NOMO-1 treated with DMSO at 0.1 percent for 48 hours (cell line): ENCODE data around the gene MCC.
"Not testable (repeated sequence)": the region's sequence is repeated elsewhere in the genome, so short reads cannot be mapped to it uniquely, and the experiment has no call there.

Experiments used
- DNase-seq: peaks from one replicate; lab custom pipeline; 2025; ENCODE audit not compliant: unreplicated experiment; lab: John Stamatoyannopoulos, UW

The MCC gene

DNA sequence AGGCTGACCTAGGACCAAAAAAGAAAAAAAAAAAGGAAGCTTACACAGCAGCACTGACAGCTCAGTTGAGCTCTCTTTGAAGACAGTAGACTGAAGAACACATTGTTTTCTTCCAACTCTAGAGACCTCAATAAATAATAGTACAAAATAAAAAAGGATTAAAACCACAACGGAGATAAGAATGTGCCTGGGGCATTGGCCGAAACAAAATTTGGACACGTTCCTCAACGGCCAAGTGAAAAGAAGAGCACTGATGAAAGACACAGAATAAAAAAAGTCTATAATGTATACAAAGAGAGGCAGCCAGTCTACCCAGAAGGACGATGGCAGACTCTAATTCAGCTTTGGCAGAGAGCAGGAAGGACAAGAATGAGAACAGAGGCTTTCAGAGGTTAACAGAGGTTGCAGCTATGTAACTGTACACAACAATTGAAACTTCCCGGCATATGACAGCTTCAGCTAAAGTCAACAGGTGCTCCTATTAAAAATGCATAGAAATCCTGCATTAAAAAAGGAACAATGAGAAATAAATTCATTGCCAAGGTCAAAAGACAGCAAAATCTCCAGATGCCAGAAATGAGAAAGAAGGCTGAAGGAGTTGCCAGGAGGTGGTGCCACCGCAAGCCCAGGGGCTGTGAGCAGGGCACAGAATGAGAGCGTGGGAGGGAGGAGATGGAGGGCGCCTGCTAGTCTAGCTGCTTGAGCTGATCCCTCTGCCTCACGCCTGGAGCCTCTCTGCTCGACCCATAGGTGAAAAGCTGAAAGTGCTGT lies 397.7 kb downstream of the MCC start:
- no peak for DNase-seq

DNA sequence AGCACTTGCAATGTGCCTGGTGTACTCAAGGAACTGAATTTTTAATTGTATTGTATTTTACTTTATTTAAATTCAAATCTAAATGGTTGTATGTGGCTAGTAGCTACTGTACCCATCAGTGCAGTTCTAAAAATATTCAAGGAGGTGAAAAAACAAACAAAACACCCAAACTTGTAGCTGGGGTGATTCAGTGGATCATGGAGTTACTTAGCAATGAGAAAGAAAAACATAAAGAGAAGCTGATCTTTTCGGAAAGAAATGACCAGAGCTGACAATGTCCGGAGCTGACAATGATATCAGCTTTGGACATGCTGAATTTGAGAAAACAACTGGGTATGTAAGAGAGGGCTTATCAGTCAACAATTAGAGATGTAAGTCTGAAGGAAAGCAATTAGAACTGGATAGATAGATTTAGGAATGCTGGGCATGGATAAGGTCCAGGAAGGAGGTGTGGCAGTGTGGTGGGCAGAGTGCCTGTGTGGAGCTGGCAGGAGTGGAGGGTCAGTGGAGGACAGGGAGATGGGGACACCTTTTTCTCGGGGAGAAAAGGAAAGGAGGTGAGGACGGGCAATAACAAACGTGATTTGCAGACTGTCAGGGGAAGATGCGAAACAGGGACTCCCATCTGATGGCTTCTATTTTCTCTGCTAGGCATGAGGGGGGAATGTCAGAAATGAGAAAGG lies 398.5 kb downstream of the MCC start:
- no peak for DNase-seq

DNA sequence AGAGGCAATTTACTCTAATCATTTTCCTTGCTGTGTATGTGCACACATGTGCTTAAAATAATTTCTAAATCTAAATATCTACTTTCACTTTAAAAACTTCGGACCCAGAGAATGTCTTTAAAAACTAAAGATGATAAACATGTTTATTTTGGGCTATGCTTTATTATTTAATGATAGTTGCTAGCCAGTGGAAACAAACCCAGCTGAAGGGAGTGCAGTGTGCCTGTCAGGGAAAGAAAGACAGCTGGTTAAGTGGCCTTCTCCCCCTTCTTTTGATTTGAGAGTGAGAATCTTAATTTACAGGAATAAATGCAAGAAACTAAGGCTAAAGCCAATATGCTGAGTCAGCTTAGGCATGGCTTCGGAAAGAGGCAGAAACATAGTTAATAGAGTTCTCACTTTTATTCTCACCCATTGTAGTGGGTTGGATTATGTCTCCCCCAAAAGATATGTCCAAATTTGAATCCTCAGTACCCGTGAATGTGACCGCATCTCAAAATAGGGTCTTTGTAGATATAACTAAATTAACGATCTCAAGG lies 400.2 kb downstream of the MCC start:
- DNase-seq: no peak

DNA sequence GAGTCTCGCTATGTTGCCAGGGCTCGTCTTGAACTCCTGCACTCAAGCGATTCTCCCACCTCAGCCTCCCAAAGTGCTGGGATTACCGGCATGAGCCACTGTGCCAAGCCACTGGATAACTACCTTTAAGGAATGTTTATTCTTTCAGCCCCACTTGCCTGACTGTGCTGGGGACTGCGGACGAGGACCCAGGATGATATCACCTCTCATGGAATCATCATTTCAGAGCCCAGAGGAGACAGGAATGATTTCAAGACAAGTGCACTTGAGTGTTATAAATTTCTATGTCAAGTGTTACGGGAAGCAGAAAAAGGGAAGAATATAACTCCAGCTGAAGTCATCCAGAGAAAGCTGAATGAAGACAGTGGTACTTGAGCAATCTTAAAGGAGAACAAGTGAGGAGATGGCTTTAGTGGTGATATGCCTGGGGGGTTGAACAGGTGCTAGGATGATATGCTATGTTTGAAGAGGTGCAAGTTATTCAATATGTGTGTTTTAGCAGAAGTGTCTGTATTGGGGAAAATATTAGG lies 402.3 kb downstream of the MCC start:
- no peak for DNase-seq

DNA sequence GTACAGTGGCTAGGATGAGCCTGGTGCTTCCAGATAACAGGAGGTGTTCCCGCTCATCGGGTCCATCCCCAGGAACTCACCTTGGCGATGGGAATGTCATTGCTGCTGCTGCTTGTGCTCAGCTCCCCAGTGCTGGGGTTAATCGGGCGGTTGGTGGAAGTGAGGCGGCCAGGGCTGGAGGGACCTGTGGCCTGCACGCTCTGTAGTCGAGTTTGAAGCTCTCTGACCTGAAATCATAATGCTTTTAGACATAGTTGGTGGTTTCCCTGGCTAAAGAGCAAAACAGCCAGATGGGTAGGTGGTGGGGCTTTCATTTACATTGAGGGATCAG lies 403.2 kb downstream of the MCC start:
- no peak for DNase-seq

DNA sequence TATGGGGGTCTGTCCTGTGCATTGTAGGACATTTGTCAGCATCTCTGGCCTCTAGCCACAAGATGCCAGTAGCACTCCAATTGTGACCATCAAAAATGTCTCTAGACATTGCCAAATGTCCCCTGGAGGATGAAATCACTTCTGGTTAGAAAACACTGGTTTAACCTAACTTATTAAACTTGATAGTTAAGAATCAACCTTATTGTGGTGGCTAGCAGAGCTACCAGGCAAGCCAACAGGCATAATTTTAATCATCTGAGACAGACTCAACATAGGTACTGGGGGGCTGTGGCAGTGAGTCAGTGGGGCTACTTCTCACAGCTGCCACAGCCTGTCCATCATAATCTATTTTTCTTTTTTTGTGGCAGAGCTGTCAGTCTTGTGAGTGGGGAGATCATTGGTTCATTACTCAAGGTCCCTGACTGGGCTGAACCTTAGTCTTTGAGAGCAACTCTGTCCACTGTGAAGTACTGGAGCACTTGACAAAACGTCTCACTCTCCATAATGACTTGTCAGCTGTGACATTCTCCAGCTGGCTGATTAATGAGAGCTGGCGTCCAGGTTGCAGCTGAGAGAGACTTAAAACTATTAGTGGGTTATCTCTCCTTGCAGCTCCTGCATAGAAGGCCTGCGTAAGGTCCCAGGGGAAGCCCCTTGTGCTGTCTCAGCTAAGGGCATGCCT lies 403.7 kb downstream of the MCC start:
- DNase-seq: no peak

DNA sequence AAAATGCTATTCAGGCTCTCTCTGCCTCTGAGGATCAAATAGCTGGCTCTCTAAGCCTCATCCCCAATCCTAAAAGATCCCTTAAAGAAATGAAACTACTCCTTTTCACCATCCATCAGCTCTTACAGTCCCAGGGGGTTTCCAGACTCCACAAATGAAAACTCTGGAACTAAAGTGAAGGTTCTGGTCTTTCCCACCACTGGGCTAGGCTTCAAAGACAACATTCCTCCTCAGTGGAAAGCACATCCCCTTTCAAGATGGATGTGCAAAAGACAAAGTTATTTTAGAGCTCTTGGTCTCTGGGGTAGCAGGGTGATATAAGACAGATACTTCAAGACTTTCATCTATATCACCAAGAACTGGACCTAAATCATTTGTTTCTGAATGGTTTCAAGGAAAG lies 404.8 kb downstream of the MCC start:
- DNase-seq: no peak

DNA sequence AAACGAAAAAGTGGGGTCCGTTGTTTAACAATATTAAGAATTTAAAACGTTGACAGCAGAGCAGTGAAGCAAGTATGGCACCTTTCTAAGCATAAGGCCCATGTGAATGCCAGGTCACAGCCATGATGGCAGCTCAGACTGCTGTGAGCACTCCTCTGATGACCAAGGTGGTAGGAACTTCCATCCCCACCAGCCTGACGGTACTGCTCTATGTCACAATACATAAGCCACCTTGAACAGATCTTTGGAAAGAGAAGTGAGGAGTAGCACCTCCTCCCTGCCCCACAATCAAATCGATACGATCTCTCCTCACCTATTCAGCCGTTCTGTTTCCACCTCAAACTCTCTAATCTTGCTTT lies 405.7 kb downstream of the MCC start:
- DNase-seq: no peak

DNA sequence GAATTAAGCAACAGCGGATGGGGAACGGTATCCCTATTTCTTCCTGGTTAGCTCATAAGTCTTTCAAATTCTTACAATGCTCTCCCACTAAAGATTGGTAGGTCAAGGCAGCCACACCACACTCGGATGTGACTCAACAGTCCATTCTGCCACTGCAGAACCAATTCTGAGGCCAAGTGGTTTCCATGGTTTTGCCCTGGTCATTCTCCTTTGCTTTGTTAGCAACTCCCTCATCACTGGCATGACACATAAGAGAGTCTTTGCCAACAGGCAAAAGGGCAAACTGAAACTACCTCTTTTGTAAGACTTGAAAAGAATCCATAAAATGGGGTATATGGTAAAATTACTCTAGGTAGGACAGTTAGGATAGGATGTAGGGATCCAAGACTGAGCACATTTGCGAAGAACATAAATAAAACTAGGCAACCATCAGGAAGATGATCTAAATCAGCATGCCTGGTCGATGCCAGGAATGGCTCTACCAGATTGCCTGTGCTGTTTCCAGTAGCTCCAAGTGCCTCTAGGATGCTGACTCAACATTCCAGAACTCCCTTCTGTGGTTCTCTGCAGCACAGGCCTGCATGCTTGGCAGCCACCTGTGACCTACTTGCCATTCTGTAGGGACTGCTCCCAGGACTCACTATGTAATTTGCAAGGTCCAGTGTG lies 406.2 kb downstream of the MCC start:
- no peak for DNase-seq

DNA sequence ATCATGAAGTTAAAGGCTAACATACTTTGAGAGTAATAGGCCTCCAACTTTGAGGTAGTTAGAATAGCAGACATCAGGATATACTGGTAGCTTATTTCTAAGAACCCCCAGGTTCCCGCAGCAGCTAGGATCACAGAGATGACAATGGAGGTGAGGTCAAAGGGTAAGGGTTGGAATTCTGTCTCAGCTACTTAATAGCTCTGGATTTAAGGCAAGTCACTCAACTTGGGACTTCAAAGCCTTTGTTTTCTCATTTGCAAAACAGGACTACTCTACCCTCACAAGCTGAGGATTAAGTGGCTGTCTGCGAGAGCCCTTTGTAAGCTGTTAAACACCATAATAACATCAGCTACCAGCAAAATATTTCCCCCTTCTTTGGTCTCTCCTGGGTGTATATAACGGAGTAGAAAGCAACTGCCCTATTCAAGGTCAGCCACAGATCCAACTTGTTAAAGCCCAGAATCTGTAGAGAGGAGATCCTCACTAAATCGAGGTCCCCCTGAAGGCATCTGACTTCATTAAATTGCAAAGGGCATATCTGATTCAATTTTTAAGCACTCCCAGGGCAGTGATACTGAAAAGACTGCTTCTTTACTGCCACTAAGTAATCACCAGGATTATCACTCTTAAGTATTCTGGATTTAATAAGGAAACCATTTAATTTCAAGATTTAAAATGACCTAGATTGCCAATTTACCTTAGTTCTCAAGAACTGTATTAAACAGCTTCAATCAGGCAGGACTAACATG lies 407.0 kb downstream of the MCC start:
- no peak for DNase-seq

DNA sequence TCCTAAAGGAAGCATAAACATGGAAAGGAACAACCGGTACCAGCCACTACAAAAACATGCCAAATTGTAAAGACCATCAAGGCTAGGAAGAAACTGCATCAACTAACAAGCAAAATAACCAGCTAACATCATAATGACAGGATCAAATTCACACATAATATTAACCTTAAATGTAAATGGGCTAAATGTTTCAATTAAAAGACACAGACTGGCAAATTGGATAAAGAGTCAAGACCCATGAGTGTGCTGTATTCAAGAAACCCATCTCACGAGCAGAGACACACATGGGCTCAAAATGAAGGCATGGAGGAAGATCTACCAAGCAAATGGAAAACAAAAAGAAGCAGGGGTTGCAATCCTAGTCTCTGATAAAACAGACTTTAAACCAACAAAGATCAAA lies 411.6 kb downstream of the MCC start:
- DNase-seq: not testable (repeated sequence)

DNA sequence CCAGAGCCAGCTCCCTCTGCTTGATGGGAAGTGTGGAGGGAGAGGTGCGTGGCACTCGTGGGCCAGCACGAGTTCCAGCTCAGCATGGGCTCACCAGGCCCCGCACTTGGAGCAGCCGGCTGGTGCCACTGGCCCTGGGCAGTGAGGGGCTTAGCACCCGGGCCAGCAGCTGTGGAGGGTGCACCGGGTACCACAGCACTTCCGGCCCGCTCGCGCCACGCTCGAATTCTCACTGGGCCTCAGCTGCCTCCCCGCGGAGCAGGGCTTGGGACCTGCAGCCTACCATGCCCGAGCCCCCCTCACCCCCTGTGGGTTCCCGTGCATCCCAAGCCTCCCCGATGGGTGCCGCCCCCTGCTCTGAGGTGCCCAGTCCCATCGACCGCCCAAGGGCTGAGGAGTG lies 413.2 kb downstream of the MCC start:
- DNase-seq: no peak

DNA sequence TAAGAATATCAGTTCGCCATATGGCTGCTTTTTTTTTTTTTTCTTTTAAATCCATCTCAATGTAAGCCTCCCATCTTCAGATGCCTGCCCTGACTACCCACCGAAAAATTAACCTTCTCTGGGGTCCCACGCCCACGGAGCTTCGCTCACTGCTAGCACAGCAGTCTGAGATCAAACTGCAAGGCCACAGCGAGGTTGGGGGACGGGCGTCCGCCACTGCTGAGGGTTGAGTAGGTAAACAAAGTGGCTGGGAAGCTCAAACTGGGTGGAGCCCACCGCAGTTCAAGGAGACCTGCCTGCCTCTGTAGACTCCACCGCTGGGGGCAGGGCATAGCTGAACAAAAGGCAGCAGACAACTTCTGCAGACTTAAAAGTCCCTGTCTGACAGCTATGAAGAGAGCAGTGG lies 414.6 kb downstream of the MCC start:
- not testable (repeated sequence) for DNase-seq

DNA sequence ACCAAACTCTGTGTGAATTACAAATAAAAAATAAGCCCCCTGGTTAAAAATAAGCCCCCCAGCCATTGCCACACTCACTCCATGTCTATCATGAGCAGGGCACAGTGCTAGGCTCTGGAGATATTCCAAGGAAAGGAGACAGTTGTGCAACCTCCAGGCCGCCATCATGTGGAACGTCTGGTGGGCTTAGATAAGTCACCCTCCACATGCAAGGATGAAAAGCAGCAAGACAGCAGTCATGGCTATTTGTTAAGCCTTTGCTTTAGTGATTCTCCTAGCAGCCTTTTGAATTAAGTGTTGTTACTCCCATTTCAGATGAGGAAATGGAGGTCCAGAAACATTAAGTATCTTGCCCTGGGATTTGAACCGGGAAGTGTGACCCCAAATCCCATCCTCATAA lies 416.9 kb downstream of the MCC start:
- DNase-seq: no peak

DNA sequence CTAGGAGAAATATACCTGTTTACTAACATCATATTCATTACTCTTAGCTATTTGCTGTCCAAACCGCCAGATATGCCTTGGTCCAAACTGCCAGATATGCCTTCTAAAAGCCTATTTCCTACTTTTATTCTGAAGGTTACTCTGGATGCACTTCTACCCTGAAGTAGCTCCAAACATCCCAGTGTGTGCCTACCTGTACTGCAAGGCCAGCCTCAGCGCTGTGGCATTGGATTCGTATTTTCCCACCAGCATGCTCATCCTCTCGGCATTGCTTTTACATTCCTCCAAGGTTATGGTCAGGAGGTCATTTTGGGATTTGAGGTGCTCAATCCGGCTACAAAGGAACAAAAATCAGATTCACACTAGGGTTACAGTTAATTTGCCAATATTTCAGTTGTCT lies 417.4 kb downstream of the MCC start:
- DNase-seq: no peak

DNA sequence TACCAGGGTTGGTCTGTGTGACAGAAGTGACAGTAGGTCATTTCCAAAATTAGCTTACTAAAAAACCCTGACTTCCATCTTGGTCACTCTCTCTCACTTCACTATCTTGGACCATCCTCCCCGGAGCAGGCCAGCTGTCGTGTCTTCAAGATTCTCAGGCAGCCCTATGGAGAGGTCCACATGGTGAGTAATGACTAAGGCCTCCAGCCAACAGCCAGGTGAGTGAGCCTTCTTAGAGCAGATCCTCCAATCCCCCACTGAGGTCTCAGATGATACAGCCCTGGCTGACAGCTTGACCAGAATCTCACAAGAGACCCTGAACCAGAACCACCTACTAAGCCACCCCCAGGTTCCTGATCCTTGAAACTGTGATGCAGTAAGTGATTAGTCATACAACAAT lies 419.7 kb downstream of the MCC start:
- DNase-seq: no peak

DNA sequence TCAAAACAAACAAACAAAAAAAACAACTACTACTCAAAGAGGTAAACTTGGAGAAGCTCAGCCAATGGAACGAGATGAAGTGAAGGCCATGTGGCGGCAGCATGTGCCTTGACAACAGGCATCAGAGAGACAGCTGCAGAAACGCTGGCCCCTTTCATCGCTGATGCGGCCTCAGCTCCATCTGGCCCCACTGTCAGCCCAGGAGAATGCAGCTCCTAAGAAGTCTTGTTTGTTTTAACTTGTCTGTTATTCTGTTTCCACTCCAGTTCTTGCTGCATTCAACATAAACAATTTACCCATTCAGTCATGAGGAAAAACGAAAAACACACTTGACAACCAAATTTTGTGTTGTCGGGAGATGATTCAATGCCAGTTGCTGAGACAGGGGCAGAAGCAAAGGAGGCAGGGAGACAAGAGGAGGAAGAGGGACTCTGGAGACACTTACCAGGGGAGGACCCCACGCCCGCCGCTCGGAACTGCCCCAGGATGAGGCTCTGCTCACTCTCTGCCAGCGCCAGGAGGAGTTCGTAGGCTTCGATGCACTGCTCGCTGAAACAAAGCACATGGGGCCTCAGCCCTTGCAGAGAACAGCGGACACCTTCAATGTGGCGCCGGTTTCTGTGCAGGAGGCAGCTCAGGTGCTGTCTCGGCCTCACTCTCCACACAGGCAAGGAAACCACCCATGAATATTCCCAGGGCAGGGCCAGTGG lies 420.5 kb downstream of the MCC start:
- no peak for DNase-seq

DNA sequence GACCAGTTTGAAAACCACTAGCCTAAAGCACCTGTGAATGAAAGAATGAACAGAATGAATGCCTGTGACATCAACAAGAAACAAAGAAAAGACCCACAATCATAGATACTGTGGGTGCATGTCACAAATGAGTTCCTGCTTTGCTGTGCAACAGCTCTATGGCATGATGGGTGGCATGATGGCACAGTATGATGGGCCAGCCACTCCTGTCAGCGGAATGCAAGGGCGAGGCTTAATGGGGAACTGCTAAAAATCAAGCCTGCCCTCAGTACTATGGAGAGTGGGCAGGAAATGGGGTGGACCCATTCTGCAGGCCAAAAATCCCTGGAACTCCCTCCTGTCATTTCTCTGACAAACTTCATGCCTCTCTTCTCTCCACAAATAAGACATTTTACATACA lies 422.6 kb downstream of the MCC start:
- DNase-seq: no peak

DNA sequence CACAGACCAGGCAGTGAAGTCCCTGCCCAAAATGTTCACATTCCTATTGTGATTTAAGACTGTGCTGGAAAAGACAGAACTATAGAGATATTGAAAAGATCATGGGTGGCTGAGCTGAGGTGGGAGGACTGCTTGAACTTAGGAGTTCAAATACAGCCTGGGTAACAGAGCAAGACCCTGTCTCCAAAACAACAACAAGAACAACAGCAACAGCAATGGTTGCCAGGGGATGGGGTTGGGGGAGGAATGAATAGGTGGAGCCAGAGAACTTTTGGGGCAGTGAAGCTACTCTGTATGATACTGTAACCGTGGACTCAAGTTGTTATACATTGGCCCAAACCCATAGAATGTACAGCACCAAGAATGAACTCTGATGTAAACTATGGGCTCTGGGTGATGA lies 423.4 kb downstream of the MCC start:
- DNase-seq: no peak

DNA sequence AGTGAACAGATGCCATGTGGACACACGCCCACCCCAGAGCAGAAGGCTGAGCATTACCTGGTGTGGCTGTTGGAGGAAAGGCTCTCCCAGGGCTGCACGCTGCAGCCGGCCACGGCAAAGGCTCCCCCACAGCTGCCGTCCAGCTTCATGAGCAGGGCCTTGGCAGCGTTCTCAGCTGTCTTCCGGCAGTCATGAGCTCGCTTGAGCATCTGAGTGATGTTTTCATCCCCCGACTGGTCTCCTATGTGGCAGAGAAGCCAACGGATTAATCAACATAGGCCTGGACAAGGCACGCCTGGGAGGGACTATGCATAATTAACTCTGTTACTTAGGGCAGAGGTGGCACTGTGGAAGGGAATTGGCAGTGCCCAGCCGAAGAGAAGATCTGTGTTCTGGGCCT lies 424.3 kb downstream of the MCC start:
- no peak for DNase-seq
